Lung (tissue), 12 donors: ENCODE results near the gene RNF138. TPM values are rescaled to one million over a fixed set of nuclear protein-coding genes. Genes with fewer than 3 reads are reported as not detected.

Experiments
- ATAC-seq: fragments of 200-7000 bp; cut with Tn5 transposase; one replicate; pipeline ENCODE4 v1.9.1; 2020; ENCODE audit warnings: moderate number of reproducible peaks; ENCODE audit not compliant: insufficient read depth, low FRiP score
- DNase-seq, 3 donors: peaks; one replicate each; pipeline ENCODE4 v3.0.0-alpha.2; 2013 to 2017
- H3K27ac ChIP-seq, 2 donors: one replicate each; pipeline ENCODE4 v1.5.1; 2013; ENCODE audit warnings: mild to moderate bottlenecking in 2 of 2, moderate library complexity in 2 of 2, control low read depth in 1 of 2, inconsistent platforms in 1 of 2, low read depth in 1 of 2, low read length in 1 of 2
- H3K27me3 ChIP-seq, 3 donors: one replicate each; pipeline ENCODE4 v1.5.1; 2013; ENCODE audit warnings: low read length in 2 of 3; ENCODE audit not compliant: control insufficient read depth in 3 of 3, insufficient read depth in 3 of 3
- H3K36me3 ChIP-seq, 4 donors: one replicate each; pipeline ENCODE4 v1.5.1; 2013; ENCODE audit warnings: low read length in 4 of 4, mild to moderate bottlenecking in 1 of 4, moderate library complexity in 1 of 4; ENCODE audit not compliant: control insufficient read depth in 4 of 4, insufficient read depth in 4 of 4
- H3K4me1 ChIP-seq, 5 donors: one replicate each; pipeline ENCODE4 v1.5.1; 2013; ENCODE audit warnings: low read length in 5 of 5, mild to moderate bottlenecking in 2 of 5, moderate library complexity in 1 of 5; ENCODE audit not compliant: control insufficient read depth in 5 of 5, insufficient read depth in 5 of 5
- H3K4me3 ChIP-seq: one replicate; pipeline ENCODE4 v1.5.1; 2013; ENCODE audit warnings: mild to moderate bottlenecking, control low read depth, moderate library complexity
- H3K9ac ChIP-seq, 2 donors: one replicate each; pipeline ENCODE4 v1.5.1; 2013; ENCODE audit warnings: low read length in 2 of 2, control low read depth in 1 of 2; ENCODE audit not compliant: insufficient read depth in 1 of 2
- H3K9me3 ChIP-seq, 4 donors: one replicate each; pipeline ENCODE4 v1.5.1; 2013; ENCODE audit warnings: low read length in 3 of 4, mild to moderate bottlenecking in 1 of 4, moderate library complexity in 1 of 4; ENCODE audit not compliant: control insufficient read depth in 4 of 4, insufficient read depth in 3 of 4
- CTCF ChIP-seq: IDR thresholded peaks from 2 replicates; pipeline ENCODE4 v1.5.1; 2012; ENCODE audit warnings: mild to moderate bottlenecking; ENCODE audit errors: control extremely low read depth, extremely low read depth
- WGBS, 2 donors: extraction: QIAGEN DNeasy Blood & Tissue Kit; methylation state at CpG; one replicate each; pipeline ENCODE4 v1.1.7; 2013; 5-methylcytosine and 5-hydroxymethylcytosine counted together
- polyA plus RNA-seq, 2 donors: library from polyadenylated mRNA; stranded (reverse); fragments of 200-250 nt; gene quantifications; one replicate each; pipeline ENCODE4 v1.2.1, GENCODE V29; 2013
- total RNA-seq, 2 donors: library from RNA; depleted of rRNA in 1 of 2; stranded (reverse); fragments of >200 nt in 1 of 2; gene quantifications; one replicate each; pipeline ENCODE4 v1.2.1, GENCODE V29; 2014 to 2021
- donor health status: control.
- donor health status: control.
- donor health status: Bipolar disorder and iron deficiency.
- donor health status: healthy.
- donor health status: DM: yes; HTN: yes; CAD: no.

Gene RNF138
- total and polyA plus RNA-seq, 4 donors, result 13.1 to 37.9 (median 22.8) TPM

- Histone ChIP-seq H3K4me1 (no peaks in the 10 kb centered on the region), H3K27me3 (no peaks in the 10 kb centered on the region), H3K4me3 (no peak overlapping the region), H3K36me3 (peaks cover 1 to 6% (median 5%) of the 10 kb centered on the region in 4 donors), H3K27ac (no peak overlapping the region), H3K9me3 (no peaks in the 10 kb centered on the region), H3K9ac (no peak overlapping the region)
- ATAC-seq, result no peak
- no peak for DNase-seq
- no peak for TF ChIP-seq CTCF
- WGBS, 2 donors, result 80 to 81% methylated on average over 2 of the region's 2 CpGs
Measured at GRCh38 chr18:32135625-32136024, 44.0 kb downstream of the RNF138 start.

GRCh38 chr18:32138332-32138982 is 46.8 kb downstream of the RNF138 start:
- ATAC-seq (no peak), DNase-seq (no peak)
- no peaks in the 10 kb centered on the region for H3K4me1 ChIP-seq
- no peaks in the 10 kb centered on the region for H3K9me3 ChIP-seq
- 23 to 66% methylated on average over 1 of the region's 1 CpG for WGBS, 2 donors
- H3K27ac ChIP-seq, result no peak overlapping the region
- no peak for TF ChIP-seq CTCF
- H3K9ac ChIP-seq, result no peak overlapping the region
- no peak overlapping the region for H3K4me3 ChIP-seq
- H3K27me3 ChIP-seq, result no peaks in the 10 kb centered on the region
- H3K36me3 ChIP-seq, result peaks cover 0 to 1% (median 0%) of the 10 kb centered on the region in 4 donors

GRCh38 chr18:32139835-32140283 is 48.2 kb downstream of the RNF138 start:
- no peak overlapping the region for H3K27ac ChIP-seq
- no peak for DNase-seq
- H3K4me1 ChIP-seq, result no peaks in the 10 kb centered on the region
- no peaks in the 10 kb centered on the region for H3K36me3 ChIP-seq
- H3K9ac ChIP-seq, result no peak overlapping the region
- TF ChIP-seq CTCF, result no peak
- no peak for ATAC-seq
- no peaks in the 10 kb centered on the region for H3K27me3 ChIP-seq
- WGBS, 2 donors, result 96 to 97% methylated on average over 23 to 24 of the region's 24 CpGs
- no peak overlapping the region for H3K4me3 ChIP-seq
- no peaks in the 10 kb centered on the region for H3K9me3 ChIP-seq
